ENCODE measurements around the gene IDH2. TPM values are rescaled to one million over a fixed set of nuclear protein-coding genes. Genes with fewer than 3 reads are reported as not detected.
"Not testable (repeated sequence)": the region's sequence is repeated elsewhere in the genome, so short reads cannot be mapped to it uniquely, and the experiment has no call there.

Gene IDH2
- 62.7 and 70.3 TPM in 2 replicates for total RNA-seq (2014; rRNA removed)
- polyA plus RNA-seq (2012) = 88.9 TPM

DNA sequence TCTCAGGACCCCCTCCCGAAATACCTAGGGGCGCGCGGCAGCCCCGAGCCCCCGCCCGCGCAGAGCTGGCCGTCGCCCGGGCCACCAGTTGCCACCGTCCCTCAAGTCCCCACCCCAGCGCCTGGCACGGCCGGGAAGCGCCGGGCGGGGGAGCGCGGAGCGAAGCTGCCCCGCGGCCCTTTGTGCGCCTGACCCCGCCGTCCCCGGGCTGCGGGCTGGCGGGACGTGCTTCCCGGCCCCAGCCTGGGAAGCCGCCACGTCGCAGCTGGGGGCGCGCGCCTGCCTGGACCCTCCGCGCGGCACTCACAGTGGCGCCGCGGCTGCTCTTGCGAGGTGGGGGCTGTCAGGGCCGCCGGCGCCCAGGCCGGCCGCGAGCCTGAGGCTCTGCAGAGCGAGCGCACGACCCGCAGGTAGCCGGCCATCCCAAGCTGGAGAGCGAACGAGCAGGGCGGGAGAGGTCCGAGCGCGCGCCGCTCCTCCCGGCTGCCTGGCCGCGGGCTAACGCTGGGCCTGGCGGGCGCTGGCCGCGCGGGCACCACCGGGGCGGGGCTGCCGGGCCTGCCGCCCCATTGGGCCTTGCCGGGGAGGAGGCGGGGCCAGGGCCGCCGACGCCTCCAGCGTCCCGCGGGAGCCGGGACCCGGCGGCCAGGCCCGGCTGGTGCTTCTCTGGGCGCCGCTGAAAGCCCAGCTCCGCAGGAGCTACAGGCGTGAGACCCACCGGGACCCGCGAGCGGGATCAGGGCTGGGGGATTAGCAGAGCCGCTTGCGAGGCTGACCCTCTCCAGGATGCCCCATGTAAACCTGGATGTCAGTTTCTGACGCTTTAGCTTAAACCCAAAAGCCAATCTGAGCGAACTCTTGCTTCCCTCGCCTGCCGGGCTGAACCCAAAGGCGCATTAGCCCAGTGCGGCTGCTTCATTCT lies at the start of gene IDH2:
Gene IDH2 (minus strand): TSS at position 500 of the 922 bp plus-strand sequence. CDS start 78 bp downstream, at position 422.
- DNase-seq (ENCODE audit: low read depth) = peak; percentile 69

GRCh38 chr15:90150551-90150950 lies 48.3 kb upstream of the IDH2 start:
- not testable (repeated sequence) for DNase-seq (ENCODE audit: low read depth)

GRCh38 chr15:90149609-90150340 lies 47.5 kb upstream of the IDH2 start:
- no peak for DNase-seq (ENCODE audit: low read depth)

GRCh38 chr15:90146198-90146761 lies 44.0 kb upstream of the IDH2 start:
- DNase-seq (ENCODE audit: low read depth) = not testable (repeated sequence)

GRCh38 chr15:90145761-90146160 lies 43.5 kb upstream of the IDH2 start:
- DNase-seq (ENCODE audit: low read depth) = no peak

- no peak for DNase-seq (ENCODE audit: low read depth)
These were observed 43.0 kb upstream of the IDH2 start for GRCh38 chr15:90145259-90145658.

- peak; percentile 29 for DNase-seq (ENCODE audit: low read depth)
These were observed 40.9 kb upstream of the IDH2 start for GRCh38 chr15:90143166-90143655.

- no peak for DNase-seq (ENCODE audit: low read depth)
These were observed 40.2 kb upstream of the IDH2 start for GRCh38 chr15:90142216-90143165.

- DNase-seq (ENCODE audit: low read depth) = peak; percentile 50
These were observed 39.4 kb upstream of the IDH2 start for GRCh38 chr15:90141646-90142045.

GRCh38 chr15:90139549-90139948 lies 37.3 kb upstream of the IDH2 start:
- DNase-seq (ENCODE audit: low read depth) = not testable (repeated sequence)

DNA sequence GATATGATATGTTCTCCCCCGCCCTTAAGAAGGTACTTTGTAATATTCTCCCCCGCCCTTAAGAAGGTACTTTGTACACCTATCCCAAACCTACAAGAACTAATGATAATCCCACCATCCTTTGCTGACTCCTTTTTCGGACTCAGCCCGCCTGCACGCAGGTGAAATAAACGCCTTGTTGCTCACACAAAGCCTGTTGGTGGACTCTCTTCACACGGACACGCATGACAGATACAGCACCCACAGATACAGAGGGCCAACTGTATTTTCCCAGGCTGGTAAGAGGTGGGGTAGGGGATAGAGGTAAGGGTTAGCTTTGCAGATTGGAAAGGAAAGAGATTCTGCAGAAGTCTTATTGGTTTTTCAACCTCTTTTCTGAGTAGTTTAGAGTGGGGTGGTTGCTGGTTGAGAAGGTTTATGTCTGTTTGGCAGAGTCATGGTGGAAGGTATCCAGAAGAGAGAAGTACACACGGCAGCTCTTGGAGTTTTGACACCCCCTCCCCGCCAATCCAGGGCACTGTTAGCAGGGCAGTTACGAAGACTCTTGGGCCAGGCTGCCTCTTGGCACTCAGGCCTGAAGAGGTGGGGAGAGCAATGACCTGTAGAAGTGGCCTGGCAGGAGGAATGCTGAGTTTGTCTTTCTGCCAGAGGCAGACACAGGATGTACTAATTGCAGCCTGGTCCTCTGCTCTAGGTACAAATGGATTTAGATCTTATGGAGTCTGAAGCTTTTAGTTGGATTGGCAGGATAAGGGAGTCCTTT lies 36.0 kb upstream of the IDH2 start:
- DNase-seq (ENCODE audit: low read depth) = no peak

DNA sequence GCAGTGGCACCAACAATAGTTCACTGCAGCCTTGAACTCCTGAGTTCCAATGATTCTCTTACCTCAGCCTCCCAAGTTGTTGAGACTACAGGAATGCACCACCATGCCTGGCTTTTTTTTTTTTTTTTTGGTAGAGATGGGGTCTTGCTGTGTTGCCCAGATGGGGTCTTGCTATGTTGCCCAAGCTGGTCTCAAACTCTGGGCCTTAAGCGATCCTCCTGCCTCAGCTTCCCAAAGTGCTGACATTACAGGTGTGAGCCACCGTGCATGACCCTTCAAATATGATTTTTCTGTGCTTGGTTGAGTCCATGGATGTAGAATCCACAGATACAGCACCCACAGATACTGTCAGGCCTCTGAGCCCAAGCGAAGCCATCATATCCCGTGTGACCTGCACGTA lies 30.2 kb upstream of the IDH2 start:
- no peak for DNase-seq (ENCODE audit: low read depth)

DNA sequence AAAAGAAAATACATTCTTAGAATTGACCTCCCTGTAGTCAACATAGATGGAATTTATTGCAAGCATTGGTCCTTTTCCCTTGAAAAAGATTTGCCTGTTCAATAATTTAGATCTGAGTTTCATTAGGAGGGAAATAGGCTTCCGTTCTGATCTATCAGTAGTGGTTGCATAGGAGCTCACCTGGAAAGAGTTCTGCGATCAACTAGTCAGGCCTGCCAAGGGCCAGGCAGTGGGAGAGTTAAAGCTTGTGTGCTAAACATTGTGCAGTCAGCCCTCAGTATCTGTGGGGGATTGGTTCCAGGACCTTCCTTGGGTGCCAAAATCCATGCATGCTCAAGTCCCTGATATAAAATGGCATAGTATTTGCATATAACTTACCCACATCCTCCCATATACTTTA lies 29.6 kb upstream of the IDH2 start:
- DNase-seq (ENCODE audit: low read depth) = no peak

- no peak for DNase-seq (ENCODE audit: low read depth)
These were observed 28.0 kb upstream of the IDH2 start for GRCh38 chr15:90130291-90130690.

DNA sequence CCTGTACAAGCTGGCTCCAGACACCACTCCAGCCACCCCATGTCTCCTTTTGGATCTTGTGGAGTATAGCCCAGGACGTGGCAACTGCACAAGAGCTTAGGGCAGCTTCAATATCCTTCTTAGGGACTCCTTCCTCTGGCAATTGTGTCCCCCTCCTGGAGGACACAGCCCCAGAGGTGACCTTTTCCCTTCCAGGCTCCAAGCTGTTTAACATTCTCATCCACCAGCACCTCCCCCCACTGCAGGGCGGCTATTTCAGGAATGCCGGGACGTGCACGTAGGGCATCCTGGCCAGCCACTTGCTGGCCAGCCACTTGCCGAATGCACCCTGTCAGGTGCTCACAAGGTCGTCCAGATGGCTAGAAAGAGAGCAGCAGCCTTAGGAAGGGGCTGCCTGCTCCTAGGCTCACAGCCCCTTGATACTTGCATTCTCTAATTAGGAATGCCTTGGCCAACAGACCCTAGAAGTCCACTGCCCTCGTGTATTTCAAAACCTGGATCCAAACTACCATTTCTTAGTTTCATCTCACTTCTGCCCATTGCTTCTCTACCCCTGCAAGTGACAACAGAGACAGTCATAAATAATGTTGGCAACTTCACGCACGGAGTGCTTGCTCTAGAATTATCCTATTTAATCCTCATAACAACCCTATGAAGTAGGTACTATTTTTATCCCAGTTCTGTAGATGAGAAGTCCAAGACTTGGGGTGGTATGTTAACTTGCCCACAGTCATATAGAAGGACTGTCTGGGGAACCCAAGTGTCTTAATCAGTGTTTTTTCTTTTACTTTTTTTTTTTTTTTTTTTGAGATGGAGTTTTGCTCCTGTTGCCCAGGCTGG lies 24.5 kb upstream of the IDH2 start:
- DNase-seq (ENCODE audit: low read depth) = no peak

DNA sequence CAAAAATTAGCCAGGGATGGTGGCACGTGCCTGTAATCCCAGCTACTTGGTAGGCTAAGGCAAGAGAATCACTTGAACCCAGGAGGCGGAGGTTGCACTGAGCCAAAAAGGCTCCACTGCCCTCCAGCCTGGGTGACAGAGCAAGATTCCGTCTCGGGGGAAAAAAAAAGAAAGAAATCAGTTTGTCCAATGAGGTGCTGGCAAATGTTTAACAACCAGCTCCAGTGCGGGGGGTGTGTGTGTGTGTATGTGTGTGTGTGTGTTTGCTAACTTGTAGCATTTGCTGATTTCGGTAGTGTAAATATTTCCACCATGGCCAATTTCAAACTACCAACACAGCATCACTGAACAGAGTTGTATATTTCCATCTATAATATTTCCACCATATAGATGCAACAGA lies 23.8 kb upstream of the IDH2 start:
- DNase-seq (ENCODE audit: low read depth) = no peak

- no peak for DNase-seq (ENCODE audit: low read depth)
These were observed 22.2 kb upstream of the IDH2 start for GRCh38 chr15:90124507-90124906.

GRCh38 chr15:90121086-90121485 lies 18.8 kb upstream of the IDH2 start:
- no peak for DNase-seq (ENCODE audit: low read depth)

- DNase-seq (ENCODE audit: low read depth) = no peak
These were observed 17.1 kb upstream of the IDH2 start for GRCh38 chr15:90119367-90119766.
